Cardiac muscle cell (in vitro differentiated cells and primary cell): ENCODE data around the gene TMPRSS15. TPM values are rescaled to one million over a fixed set of nuclear protein-coding genes. Genes with fewer than 3 reads are reported as not detected.

Experiments used
- DNase-seq, 2 donors: peaks; one replicate each; pipeline versions ENCODE4 v3.0.0 to v3.0.0-alpha.2; 2010 to 2017; ENCODE audit warnings: low read depth in 1 of 2, low spot score in 1 of 2
- H3K27ac ChIP-seq: fragments of 200-600 bp; sonication (generic); 2 replicates; pipeline ENCODE4 v1.5.1; 2016
- H3K27me3 ChIP-seq: fragments of 200-600 bp; sonication (generic); 2 replicates; pipeline ENCODE4 v1.6.0; 2016; ENCODE audit warnings: control low read depth
- H3K36me3 ChIP-seq: fragments of 200-600 bp; sonication (generic); 2 replicates; pipeline ENCODE4 v1.5.1; 2016; ENCODE audit warnings: control low read depth
- H3K4me1 ChIP-seq: fragments of 200-600 bp; sonication (generic); 2 replicates; pipeline ENCODE4 v1.8.1; 2017; ENCODE audit warnings: low read depth, mild to moderate bottlenecking, mixed run types
- H3K4me3 ChIP-seq: fragments of 200-600 bp; sonication (generic); 2 replicates; pipeline ENCODE4 v1.5.1; 2016; ENCODE audit warnings: mild to moderate bottlenecking
- H3K9me3 ChIP-seq: fragments of 200-600 bp; sonication (generic); 2 replicates; pipeline ENCODE4 v1.5.1; 2017; ENCODE audit warnings: low read depth, mild to moderate bottlenecking, control low read depth
- CTCF ChIP-seq: IDR thresholded peaks from 2 replicates; pipeline ENCODE4 v1.5.1; 2012; ENCODE audit warnings: low read depth, mild to moderate bottlenecking, low read length
- polyA plus RNA-seq: library from polyadenylated mRNA; unstranded; fragments of >200 nt; fragmentation: Nextera tagmentation; extraction: Ambion mirVana; gene quantifications from 2 replicates; pipeline ENCODE4 v1.2.1, GENCODE V29; 2016
- total RNA-seq: library from RNA; depleted of rRNA; stranded (reverse); fragments of >200 nt; gene quantifications from 2 replicates; pipeline ENCODE4 v1.2.3, GENCODE V29; 2016

TMPRSS15 gene
- total and polyA plus RNA-seq, 2 experiments from 2014 or later: not detected

DNA sequence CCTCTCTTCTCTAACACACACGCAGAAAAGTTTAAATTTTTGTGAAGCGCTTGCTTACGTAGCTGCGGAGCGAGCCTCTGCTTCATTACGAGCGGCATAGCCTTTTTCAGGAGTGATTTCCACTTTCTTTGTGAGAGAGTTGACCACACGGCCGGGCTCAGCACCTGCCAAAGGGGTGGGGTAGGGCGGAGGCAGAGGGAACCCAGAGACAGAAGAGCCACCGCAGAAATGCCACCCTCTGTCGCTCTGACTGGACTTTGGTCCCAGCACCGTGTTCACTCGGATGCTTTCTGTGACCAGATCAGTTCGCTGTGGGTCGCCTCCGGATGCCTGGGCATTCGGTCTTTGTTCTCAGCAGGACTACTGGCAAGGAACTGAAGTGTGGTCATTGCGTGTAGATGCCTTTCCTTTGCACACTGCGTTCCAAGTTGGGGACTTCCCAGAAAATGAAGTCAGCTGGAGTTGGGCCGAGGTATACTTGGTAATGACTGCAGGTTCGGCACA lies 158.1 kb downstream of the TMPRSS15 start:
- no peaks in the 10 kb centered on the region for H3K9me3 ChIP-seq
- H3K27ac ChIP-seq: no peak overlapping the region
- H3K27me3 ChIP-seq: peaks cover 79% of the 10 kb centered on the region
- TF ChIP-seq CTCF: no peak
- H3K4me3 ChIP-seq: peak overlapping the region; percentile 21
- no peaks in the 10 kb centered on the region for H3K36me3 ChIP-seq
- DNase-seq: peak in 1 of 2 donors; percentile 17
- no peaks in the 10 kb centered on the region for H3K4me1 ChIP-seq

DNA sequence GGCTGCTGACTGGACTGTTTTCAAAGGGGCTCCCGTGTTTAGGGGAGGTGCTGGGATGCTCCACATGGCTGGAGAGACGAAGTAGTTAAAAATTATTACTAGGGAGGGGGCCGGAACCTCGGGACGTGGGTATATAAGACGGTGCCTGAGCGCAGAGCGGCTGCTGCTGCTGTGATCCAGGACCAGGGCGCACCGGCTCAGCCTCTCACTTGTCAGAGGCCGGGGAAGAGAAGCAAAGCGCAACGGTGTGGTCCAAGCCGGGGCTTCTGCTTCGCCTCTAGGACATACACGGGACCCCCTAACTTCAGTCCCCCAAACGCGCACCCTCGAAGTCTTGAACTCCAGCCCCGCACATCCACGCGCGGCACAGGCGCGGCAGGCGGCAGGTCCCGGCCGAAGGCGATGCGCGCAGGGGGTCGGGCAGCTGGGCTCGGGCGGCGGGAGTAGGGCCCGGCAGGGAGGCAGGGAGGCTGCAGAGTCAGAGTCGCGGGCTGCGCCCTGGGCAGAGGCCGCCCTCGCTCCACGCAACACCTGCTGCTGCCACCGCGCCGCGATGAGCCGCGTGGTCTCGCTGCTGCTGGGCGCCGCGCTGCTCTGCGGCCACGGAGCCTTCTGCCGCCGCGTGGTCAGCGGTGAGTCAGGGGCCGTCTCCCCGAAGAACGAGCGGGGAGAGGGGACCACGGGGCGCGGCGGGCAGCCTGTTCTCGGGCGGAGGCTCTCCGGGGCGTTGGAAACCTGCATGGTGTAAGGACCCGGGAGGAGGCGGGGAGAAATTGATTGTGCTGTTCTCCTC lies 158.7 kb downstream of the TMPRSS15 start, which contains the start of gene CHODL:
Gene CHODL (plus strand): TSS at position 163 of the 793 bp plus-strand sequence. CDS start 391 bp downstream, at position 554.
- no peak within 1 kb of the TSS for H3K27ac ChIP-seq
- H3K27me3 ChIP-seq: peaks cover 81% of the 10 kb centered on the region
- TF ChIP-seq CTCF: no peak
- H3K36me3 ChIP-seq: no peaks in the 10 kb centered on the region
- H3K9me3 ChIP-seq: no peaks in the 10 kb centered on the region
- no peaks in the 10 kb centered on the region for H3K4me1 ChIP-seq
- DNase-seq: peak in 1 of 2 donors; percentile 25
- H3K4me3 ChIP-seq: peak within 1 kb of the TSS; percentile 21

GRCh38 chr21:18235545-18235944 lies 168.0 kb downstream of the TMPRSS15 start:
- Histone ChIP-seq H3K27me3 (peaks cover 3% of the 10 kb centered on the region), H3K4me1 (no peaks in the 10 kb centered on the region), H3K36me3 (no peaks in the 10 kb centered on the region), H3K4me3 (no peak overlapping the region), H3K9me3 (no peaks in the 10 kb centered on the region), H3K27ac (no peak overlapping the region)
- TF ChIP-seq CTCF: no peak
- no peak for DNase-seq

GRCh38 chr21:18228060-18228739 lies 175.4 kb downstream of the TMPRSS15 start:
- no peaks in the 10 kb centered on the region for H3K36me3 ChIP-seq
- no peak overlapping the region for H3K4me3 ChIP-seq
- no peaks in the 10 kb centered on the region for H3K4me1 ChIP-seq
- H3K9me3 ChIP-seq: no peaks in the 10 kb centered on the region
- no peak for DNase-seq
- no peaks in the 10 kb centered on the region for H3K27me3 ChIP-seq
- H3K27ac ChIP-seq: no peak overlapping the region
- TF ChIP-seq CTCF: no peak

- no peak overlapping the region for H3K27ac ChIP-seq
- no peaks in the 10 kb centered on the region for H3K4me1 ChIP-seq
- H3K27me3 ChIP-seq: no peaks in the 10 kb centered on the region
- H3K4me3 ChIP-seq: no peak overlapping the region
- TF ChIP-seq CTCF: no peak
- no peaks in the 10 kb centered on the region for H3K9me3 ChIP-seq
- no peak for DNase-seq
- no peaks in the 10 kb centered on the region for H3K36me3 ChIP-seq
These were observed 181.2 kb downstream of the TMPRSS15 start for GRCh38 chr21:18222346-18222745.
